ENCODE data around the gene ARRDC5. TPM values are rescaled to one million over a fixed set of nuclear protein-coding genes. Genes with fewer than 3 reads are reported as not detected.
"Not testable (repeated sequence)": the region's sequence is repeated elsewhere in the genome, so short reads cannot be mapped to it uniquely, and the experiment has no call there.

Gene ARRDC5
- total RNA-seq, 6 experiments from 2014 or later, result not detected

- peaks cover 9% of the 10 kb centered on the region; the same call in 1 of the 2 replicates for H3K36me3 Mint-ChIP-seq (ENCODE audit: low read depth)
- no peak for TF ChIP-seq CTCF (IDR thresholded peaks at IDR 0.05)
- H3K27ac Mint-ChIP-seq, result no peak overlapping the region; the same call in 1 of the 2 replicates
- H3K4me1 Mint-ChIP-seq (ENCODE audit: low read depth), result peaks cover 29% of the 10 kb centered on the region
- H3K4me3 Mint-ChIP-seq, result peak overlapping the region; percentile 16; the same call in 1 of the 2 replicates
- no peaks in the 10 kb centered on the region; the same call in 1 of the 2 replicates for H3K27me3 Mint-ChIP-seq (ENCODE audit: insufficient read depth)
- no peak for DNase-seq
- H3K9me3 Mint-ChIP-seq, result no peaks in the 10 kb centered on the region
Measured at GRCh38 chr19:4908781-4909155, 6.1 kb upstream of the ARRDC5 start.

- H3K27ac Mint-ChIP-seq, result no peak overlapping the region; the same call in 1 of the 2 replicates
- no peak for DNase-seq
- TF ChIP-seq CTCF (IDR thresholded peaks at IDR 0.05), result no peak
Measured at GRCh38 chr19:4908360-4908759, 5.7 kb upstream of the ARRDC5 start.

GRCh38 chr19:4906963-4907362, 4.3 kb upstream of the ARRDC5 start:
- TF ChIP-seq CTCF (IDR thresholded peaks at IDR 0.05), result no peak
- H3K4me3 Mint-ChIP-seq, result no peak overlapping the region
- H3K27ac Mint-ChIP-seq, result no peak overlapping the region
- H3K36me3 Mint-ChIP-seq (ENCODE audit: low read depth), result peaks cover 4% of the 10 kb centered on the region; the same call in 1 of the 2 replicates
- peaks cover 16% of the 10 kb centered on the region for H3K4me1 Mint-ChIP-seq (ENCODE audit: low read depth)
- H3K27me3 Mint-ChIP-seq (ENCODE audit: insufficient read depth), result no peaks in the 10 kb centered on the region; the same call in 1 of the 2 replicates
- DNase-seq, result no peak
- H3K9me3 Mint-ChIP-seq, result no peaks in the 10 kb centered on the region

More at GRCh38 chr19:4908360-4908759, 5.7 kb upstream of the ARRDC5 start:
- H3K36me3 Mint-ChIP-seq (ENCODE audit: low read depth), result peaks cover 9% of the 10 kb centered on the region; the same call in 1 of the 2 replicates
- H3K27me3 Mint-ChIP-seq (ENCODE audit: insufficient read depth), result no peaks in the 10 kb centered on the region; the same call in 1 of the 2 replicates
- H3K4me1 Mint-ChIP-seq (ENCODE audit: low read depth), result peaks cover 28% of the 10 kb centered on the region
- H3K4me3 Mint-ChIP-seq, result 0 out of 2 replicates have a peak overlapping the region, but pooled peaks have one; percentile 16
- H3K9me3 Mint-ChIP-seq, result no peaks in the 10 kb centered on the region

- Mint-ChIP-seq H3K27me3 (ENCODE audit: insufficient read depth) (no peaks in the 10 kb centered on the region), H3K36me3 (ENCODE audit: low read depth) (no peaks in the 10 kb centered on the region), H3K4me3 (no peak overlapping the region), H3K27ac (no peak overlapping the region), H3K9me3 (no peaks in the 10 kb centered on the region), H3K4me1 (ENCODE audit: low read depth) (no peaks in the 10 kb centered on the region)
- DNase-seq, result no peak
- TF ChIP-seq CTCF (IDR thresholded peaks at IDR 0.05), result no peak
Measured at GRCh38 chr19:4904481-4904880, 1.8 kb upstream of the ARRDC5 start.

- not testable (repeated sequence) for H3K9me3 Mint-ChIP-seq; H3K27ac Mint-ChIP-seq; H3K4me1 Mint-ChIP-seq (ENCODE audit: low read depth); H3K27me3 Mint-ChIP-seq (ENCODE audit: insufficient read depth); H3K36me3 Mint-ChIP-seq (ENCODE audit: low read depth); DNase-seq; H3K4me3 Mint-ChIP-seq
Measured at GRCh38 chr19:4900879-4901278, 1.8 kb downstream of the ARRDC5 start.

- no peak overlapping the region for H3K27ac Mint-ChIP-seq
- no peaks in the 10 kb centered on the region for H3K9me3 Mint-ChIP-seq
- no peak for TF ChIP-seq CTCF (IDR thresholded peaks at IDR 0.05)
- H3K36me3 Mint-ChIP-seq (ENCODE audit: low read depth), result no peaks in the 10 kb centered on the region
- H3K27me3 Mint-ChIP-seq (ENCODE audit: insufficient read depth), result no peaks in the 10 kb centered on the region; the same call in 1 of the 2 replicates
- DNase-seq, result no peak
- peaks cover 5% of the 10 kb centered on the region for H3K4me1 Mint-ChIP-seq (ENCODE audit: low read depth)
- H3K4me3 Mint-ChIP-seq, result no peak overlapping the region
Measured at GRCh38 chr19:4897146-4897545, 5.5 kb downstream of the ARRDC5 start.

Data from HFFc6 (cell line).